HTR-8/SVneo (cell line): Measurements from ENCODE around the gene ORC1.
"Not testable (repeated sequence)": the region's sequence is repeated elsewhere in the genome, so short reads cannot be mapped to it uniquely, and the experiment has no call there.

Experiments
- DNase-seq: peaks from one replicate; pipeline ENCODE4 v3.0.0; 2011; ENCODE audit warnings: low spot score, mixed read lengths; ENCODE audit not compliant: insufficient read length
- FAIRE-seq: peaks from 2 replicates; lab custom pipeline; 2011; peaks lifted over from hg19 to GRCh38; lab: Jason Lieb, UNC

ORC1 gene

DNA sequence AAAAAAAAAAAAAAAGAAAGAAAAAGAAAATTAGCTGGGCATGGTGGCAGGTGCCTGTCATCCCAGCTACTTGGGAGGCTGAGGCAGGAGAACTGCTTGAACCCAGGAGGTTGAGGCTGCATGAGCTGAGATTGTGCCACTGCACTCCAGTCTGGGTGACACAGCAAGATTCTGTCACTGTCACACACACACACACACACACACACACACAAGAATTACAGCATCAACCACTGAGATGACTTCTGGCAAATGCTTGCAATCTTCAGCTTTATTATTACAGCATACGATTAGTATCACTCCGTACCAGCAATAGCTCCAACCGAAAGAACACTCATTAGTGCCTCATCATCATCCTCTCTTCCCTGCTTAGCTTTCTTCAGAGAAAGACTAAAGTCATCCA is 4.6 kb downstream of the ORC1 start:
- no peak for DNase-seq
- FAIRE-seq, result no peak

DNA sequence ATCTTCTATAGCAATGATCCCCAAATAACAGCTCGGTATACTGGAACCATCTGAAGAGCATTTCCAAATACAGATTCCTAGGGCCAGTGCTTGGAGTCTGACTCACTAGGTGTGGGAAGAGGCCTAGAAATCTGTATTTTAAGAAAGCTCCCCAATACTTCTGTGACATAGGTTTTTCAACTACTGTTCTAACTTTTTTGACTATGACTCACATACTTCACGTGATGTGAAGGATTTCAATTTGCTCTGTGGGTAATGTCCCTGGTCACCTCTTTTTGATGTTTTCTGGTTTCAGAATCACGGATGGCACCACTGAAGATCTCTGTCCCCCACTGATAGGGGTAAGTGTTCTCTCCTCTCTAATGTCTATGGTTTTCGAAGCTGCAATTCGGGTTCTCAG is 11.0 kb downstream of the ORC1 start:
- DNase-seq, result no peak
- FAIRE-seq, result no peak

DNA sequence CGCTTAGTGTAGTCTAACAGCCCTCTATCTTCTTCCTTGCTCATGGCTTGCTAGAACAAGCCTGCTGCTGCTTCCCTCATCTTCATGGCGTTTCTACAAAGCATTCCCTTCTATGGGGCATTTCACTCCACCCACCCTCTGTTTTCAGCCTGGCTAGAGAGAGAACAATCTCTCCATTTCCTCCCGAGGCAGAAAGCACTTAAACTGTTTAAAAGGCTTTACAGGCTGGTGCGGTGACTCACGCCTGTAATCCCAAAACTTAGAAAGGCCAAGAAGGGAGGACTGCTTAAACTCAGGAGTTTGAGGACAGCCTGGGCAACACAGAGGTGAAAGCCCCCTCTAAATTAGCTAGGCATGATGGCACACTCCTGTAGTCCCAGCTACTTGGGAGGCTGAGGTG is 17.8 kb downstream of the ORC1 start:
- FAIRE-seq, result no peak
- DNase-seq, result no peak

DNA sequence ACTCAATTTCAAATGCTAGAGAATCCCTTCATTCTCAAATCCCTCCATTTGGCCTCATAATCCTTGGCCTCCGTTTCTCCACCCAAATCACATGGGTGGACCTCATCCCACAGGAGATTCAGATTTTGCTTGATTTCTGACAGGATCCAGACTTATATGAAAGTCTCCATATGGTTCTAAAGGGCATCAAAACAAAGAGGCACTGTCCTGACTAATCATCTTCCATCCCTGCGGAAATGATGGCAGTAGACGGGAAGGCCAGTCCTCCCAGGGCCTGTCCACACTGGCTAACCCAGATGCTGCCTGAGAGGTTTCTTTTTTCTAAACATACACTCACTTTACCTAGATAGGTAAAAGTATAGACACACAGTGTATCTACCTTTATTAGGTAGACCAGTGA is 18.8 kb downstream of the ORC1 start:
- FAIRE-seq (no peak), DNase-seq (no peak)

DNA sequence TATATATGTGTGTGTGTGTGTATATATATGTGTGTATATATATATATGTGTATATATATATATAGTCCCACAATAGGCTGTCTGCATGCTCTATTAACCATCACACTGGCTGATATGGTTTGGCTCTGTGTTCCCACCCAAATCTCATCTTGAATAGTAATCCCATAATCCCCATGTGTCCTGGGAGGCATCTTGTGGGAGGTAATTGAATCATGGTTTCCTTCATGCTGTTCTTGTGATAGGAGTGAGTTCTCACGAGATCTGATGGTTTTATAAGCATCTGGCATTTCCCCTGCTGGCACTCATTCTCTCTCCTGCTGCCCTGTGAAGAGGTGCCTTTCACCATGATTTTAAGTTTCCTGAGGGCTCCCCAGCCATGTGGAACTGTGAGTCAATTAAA is 34.4 kb downstream of the ORC1 start:
- DNase-seq, FAIRE-seq: not testable (repeated sequence)

DNA sequence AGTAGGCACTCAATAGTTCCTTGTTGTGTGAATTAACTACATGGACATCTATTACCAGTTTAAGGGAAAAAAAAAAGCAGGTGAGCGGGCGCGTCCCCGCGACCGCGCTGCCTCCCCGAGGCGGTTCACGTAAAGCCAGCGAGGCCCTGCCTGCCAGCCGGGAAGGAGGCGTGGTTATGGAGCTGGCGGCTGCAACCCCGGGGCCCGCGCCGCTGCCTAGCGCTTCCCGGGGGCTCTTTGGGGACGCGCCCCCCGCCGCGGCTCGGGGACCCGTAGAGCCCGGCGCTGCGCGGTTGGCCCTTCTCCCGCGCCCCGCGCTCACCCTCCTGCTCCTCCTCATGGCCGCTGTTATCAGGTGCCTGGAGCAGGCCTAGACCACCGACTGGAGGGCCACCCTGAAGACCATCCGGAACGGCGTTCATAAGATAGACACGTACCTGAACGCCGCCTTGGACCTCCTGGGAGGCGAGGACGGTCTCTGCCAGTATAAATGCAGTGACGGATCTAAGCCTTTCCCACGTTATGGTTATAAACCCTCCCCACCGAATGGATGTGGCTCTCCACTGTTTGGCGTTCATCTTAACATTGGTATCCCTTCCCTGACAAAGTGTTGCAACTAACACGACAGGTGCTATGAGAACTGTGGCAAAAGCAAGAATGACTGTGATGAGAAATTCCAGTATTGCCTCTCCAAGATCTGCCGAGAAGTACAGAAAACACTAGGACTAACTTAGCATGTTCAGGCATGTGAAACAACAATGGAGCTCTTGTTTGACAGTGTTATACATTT is 35.6 kb downstream of the ORC1 start:
- peak; percentile 48 for DNase-seq

DNA sequence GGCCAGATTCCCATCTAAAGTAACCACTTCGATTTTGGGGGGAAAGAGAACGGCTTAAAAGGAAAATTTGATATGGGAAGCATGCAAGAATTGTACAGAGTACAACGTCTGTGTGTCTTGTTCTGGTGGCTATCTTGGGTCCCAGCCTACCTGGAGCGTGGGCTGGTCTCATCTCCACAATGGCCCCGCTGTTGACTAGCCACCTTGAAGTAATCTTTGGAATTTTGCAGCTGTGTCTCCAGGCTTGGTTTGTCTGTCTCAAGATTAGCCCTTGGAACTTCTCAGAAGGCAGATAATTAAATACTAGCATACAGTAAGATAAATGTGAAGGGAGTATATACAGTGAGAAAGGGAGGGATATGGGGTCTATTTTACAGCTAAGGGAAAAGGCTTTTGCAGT is 37.0 kb downstream of the ORC1 start:
- DNase-seq, result no peak

More for the DNA sequence above, 35.6 kb downstream of the ORC1 start:
- peak; percentile 36 for FAIRE-seq

DNA sequence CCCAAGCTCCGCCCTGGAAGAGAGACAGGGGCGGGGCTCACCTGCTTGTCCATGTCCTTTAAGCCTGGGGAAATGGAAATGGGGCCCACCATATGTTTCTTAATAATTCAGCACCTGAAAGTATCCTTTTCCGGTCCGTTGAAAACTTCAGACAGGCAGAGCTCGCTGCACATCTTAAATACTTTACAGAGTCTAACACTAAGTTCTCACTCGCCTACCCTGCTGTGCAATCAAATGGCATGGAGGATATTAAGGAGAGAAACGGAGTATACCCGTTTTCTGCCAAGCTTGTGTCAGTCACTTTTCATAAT is 37.8 kb downstream of the ORC1 start:
- FAIRE-seq, result no peak
- no peak for DNase-seq

More for the DNA sequence above, 37.0 kb downstream of the ORC1 start:
- FAIRE-seq, result no peak

DNA sequence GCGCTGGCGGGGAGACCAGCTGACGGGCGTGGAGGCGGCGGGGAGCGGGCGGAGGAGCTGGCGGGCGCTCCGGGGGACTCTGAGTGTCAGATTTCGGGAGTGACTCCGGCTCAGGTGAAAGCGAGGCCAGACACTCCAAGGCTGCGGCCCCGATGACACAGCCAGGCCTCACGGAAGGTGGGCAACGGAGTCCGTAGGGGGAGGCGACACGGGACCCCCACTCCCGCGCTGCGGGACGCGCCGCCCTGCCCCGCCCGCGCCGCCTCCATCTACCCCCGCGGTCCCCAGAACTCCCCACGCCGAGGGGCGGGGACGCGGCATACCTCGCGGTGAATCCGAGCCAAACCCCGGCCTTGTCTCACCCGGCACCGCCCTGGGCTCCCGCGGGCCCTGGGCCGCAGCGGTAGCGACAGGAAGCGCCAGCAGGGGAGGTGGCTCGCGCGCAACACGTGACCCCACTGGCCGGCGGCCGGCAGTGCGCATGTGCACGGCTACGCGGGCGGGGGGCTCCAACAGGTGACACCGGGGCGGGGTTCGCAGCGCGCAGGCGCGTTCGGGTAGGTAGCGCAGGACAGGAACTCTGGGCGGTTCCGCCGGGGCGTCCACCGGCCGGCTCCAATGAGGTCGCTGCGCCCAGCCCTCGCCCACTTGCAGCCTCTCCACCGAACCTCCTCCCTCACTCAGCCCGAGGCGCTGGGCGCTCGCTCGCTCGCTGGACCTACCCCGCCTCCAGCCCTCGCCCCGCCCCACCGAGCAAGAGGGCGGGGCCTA is 38.3 kb downstream of the ORC1 start, which contains the start of gene CC2D1B:
TSS of gene CC2D1B (minus strand) at position 460 of the 771 bp plus-strand sequence. CDS start 1,585 bp downstream, outside the sequence.
- peak; percentile 95 for FAIRE-seq
- DNase-seq, result peak; percentile 97

DNA sequence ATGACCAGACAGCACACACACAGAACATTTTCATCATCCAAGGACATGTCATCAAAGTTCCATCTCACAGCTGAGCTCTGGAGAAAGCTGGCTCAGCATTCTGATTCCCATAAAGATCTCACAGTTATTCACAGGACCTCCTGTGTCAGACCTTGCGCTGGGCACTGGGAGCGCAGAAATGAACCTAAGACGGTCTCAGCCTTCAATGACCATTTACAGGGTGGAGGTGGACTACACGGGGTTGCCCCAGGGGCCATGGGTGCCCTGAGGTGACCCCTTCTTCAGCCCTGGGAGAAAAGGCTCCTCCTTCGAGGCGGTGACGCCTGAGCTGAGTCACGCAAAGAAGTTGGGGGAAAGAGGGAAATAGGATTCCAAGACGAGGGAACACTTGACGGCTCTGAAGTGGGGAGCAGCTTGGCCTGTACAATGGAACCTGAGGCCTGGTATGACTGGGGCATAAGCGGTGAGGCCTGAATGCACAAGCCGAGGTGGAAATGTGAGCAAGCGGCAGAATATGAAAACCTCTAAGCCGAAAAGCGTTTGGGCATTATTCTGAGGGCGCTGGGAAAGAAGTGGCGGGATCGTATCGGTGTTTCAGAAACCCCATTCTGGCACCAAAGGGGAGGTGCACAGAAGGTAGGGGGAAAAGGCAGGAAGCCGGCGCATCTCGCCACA is 39.0 kb downstream of the ORC1 start:
- DNase-seq, result peak; percentile 72
- peak; percentile 44 for FAIRE-seq

DNA sequence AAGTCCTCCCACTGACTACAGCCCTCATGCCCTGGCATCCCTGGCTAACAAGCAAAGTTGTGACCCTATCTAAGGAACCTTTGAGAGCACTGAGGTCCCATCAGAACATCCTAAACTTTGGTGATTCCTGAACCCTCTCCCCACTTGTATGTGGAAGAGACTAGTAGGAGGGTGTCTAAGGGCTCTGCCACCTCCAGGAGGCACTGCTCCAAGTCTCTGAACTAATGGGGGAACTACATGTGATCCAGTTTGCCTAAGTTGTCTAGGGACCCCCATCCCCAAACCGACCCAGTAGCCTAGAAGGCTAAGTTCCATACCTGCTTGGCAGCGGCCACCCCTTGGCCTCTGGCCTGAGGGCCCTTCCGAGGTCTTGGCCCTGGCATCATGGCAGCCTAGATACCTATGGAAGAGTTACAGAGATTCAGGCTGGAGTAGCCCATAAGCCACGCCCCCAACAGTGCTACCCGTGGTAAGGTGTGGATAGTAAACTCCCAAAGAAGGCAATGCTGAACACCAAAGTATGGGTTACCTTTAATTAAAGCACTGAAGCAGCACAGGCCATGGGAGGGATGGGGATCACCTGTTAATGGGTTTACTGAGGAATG is 39.9 kb downstream of the ORC1 start:
- FAIRE-seq (no peak), DNase-seq (no peak)

DNA sequence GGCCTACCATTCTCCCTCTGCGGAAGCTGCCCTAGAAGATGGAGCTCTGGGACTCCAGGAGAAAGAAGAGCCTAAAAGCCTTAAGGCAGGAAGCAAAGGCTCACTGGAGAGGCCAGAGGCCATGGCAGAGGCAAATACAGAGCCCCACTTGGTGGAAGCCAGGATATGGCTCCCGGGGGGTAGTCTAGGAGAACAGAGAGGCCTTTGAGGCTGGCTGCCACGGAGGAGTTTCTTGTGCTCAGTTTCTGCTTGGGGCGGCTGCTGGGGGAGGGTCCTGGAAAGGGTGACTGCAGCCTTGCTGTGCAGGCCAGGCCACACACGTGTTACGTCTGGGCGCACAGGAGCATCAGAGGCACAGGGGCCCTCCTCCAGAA is 43.6 kb downstream of the ORC1 start:
- DNase-seq (no peak), FAIRE-seq (no peak)

DNA sequence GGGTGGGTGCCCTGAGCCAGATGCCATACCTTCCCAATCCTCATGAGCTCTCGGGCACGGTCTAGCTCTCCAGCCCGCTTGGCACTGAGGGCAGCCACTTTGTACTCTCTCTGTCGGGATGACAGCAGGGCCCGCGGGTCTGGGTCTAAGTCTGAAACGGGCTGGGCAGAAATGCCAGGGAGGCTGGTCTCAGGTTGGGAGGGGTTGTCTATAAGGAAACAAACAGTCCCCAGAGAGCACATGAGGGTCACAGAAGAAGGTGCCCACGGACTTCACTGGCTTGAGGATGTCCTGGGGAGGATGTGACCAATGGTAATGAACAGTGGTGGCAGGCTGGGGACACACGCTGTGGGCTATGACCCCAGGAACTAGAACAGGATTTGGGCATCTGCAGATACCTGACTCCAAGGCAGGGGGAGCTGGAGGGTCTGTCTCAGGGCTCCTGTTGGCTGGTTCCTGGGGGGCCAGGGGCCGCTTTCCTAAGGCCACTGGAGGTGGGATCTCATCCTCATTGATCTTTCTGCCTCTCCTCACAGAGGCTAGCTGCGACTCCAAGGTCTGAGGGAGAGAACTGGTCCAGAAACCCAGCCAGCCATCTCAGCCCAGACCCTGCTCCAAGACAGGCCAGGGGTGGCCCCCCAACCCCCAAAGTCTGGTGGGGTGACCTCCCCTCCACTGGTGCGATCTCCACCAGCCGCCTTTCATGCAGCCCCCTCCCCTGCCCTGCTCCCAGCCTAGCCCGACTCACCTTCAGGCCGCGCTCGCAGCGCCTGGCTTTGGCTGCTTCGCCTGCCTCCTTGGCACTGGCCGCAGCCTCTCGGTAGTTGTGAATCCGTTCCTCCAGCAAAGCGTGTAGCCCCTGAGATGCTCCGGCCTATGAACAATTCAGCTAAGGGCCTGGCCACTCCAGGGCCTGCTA is 44.3 kb downstream of the ORC1 start:
- FAIRE-seq, result no peak
- DNase-seq, result no peak

DNA sequence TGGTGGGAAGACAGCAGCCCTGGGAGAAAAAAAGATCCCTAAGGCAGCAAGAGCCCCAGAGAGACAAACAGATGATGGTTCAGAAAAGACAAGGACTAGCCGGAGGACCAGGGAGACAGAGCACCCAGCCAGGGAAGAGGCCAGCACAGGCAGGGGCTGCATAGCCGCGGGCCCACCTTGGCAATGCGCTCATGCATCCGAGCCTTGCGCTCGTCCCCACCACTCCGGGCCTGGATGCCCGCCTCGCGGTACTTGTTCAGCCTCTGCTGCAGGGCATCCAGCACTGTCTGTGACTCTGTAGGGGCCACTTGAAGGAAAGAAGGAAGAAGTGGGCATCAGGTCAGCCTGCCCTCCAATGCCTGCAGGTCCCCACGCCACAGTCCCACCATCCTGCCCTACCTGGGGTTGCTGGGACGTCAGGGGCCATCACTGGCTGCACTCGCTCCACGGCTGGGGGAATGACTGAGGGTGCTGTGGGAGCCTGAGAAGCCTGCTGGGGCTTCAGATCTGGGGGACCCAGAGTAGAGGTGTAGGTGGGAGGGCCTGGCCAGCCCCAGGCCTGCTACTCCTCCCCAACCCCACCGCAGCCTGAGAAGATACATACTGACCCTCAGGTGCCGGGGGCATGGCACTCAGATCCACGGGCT is 45.2 kb downstream of the ORC1 start:
- FAIRE-seq (no peak), DNase-seq (no peak)

DNA sequence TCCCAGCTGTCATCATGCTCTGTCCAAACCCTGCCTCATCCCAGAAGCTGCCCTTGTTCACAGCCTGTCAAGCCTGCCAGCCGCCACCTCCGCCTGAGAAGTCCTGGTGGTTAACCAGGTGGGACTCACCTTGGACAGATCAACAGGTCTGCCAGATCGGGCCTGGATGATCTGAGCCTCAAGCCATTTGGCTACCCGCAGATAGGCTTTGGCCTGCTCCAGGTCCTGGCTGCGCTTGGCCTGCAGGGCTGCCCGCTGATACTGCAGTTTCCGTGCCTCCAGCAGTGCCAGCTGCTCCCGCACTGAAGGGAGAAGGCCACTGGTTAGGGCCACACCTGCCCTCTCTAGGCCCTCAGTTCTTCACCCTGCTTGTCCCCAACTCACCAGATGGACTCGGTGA is 46.8 kb downstream of the ORC1 start:
- DNase-seq (no peak), FAIRE-seq (no peak)

DNA sequence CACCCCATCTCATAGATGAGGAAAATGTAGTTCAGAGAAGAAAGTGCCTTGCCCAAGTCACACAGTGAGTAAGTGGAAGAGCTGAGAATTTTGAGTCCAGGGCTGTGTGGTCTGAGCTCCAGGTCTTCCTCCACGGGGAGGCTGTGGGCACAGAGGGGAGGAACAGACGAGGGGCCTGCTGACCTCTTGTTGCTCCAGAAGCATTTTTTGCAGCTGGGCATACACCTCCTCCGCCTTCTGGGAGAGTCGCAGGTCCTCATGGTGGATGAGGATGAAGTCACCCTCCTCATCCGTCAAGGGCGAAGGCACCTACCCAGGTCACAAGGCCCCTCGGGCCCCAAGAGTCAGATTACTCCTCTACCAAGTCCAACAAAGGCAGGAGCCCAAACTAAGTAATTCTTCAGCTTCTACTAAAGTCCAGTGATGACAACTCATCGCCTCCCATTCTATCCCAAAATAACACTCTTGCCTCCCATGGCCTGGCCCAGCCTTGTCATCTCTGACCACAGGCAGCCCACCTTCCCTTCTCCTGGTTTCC is 47.3 kb downstream of the ORC1 start:
- no peak for DNase-seq
- FAIRE-seq, result no peak

DNA sequence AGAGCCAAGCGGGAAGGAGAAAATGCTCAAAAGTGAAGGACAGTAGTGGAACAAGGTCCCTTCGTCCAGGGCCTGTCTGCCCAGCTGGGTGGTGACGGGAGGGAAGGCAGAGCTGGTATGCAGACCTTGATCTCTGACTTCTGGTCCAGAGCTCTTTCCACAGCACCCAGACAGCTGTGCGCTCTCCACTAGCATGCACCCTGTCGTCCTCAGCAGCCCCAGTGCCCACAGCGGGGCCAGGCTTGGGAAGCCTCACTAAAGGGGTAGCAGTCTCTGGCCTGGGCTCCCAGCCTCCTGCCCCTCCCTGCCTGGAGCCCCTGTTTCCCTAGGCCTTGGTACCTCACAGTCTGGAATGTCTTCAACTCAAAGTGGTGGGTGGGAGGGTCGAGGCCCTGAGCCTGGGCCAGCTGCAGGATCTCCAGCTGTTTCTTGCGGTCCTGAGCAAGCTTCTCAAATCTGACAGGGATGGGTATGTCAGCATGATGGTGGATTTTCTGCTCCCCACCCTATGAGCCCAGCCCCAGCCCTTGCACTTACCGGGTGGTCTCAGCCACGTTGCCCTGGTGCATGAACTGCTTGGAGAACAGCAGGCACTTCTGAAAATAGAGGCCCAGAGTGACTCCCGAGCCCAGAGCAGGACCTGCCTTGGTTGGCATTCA is 48.2 kb downstream of the ORC1 start:
- no peak for DNase-seq
- FAIRE-seq, result no peak

DNA sequence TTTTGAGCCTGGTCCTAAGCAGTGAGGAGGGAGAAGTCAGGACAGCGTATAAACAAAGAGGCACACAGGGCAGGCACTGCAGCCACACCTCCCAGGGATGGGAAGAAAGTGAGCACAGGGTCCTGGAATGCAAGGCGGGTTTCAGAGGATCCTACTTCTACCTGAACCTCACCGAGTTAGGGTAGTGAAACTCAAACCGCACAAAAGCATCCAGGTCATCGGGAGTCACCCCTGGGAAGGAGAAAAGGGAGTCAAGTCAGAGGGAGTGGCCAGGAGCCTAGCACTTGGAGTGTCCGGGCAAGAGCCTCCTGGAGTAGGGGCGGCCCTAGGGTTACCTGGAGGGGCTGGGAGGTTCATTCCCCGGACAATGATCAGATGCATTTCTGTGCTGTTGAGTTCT is 48.8 kb downstream of the ORC1 start:
- no peak for FAIRE-seq
- DNase-seq, result no peak
